Measurements from ENCODE around the gene FOXD4L3.
"Not testable (repeated sequence)": the region's sequence is repeated elsewhere in the genome, so short reads cannot be mapped to it uniquely, and the experiment has no call there.

Gene FOXD4L3

GRCh38 chr9:68351689-68352088 lies 49.0 kb downstream of the FOXD4L3 start:
- DNase-seq (ENCODE audit: low read depth in 2 of 2): not testable (repeated sequence)
